ENCODE data around the gene TCL1A. TPM values are rescaled to one million over a fixed set of nuclear protein-coding genes. Genes with fewer than 3 reads are reported as not detected.

The TCL1A gene
- total and polyA plus RNA-seq, 7 donors = 1.2 to 99.5 TPM; not detected in 5

DNA sequence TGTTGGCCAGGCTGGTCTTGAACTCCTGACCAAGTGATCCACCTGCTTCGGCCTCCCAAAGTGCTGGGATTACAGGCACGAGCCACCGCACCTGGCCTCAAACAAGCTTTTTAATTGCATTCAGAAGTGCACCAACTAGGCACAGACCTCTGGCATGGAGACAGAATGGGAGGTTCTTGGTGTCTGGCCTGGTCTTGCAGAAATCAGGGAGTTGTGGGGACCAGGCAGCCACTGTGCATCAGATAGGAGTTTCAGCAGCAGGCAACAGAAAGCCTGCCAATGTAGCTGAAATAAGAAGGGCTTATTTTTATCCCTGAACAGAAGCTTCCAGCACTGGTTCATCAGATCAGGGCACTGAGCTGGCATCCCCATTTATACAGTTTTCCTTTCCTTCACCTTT, 49.9 kb downstream of the TCL1A start:
- DNase-seq = no peak
- H3K4me3 ChIP-seq = no peak overlapping the region
- H3K36me3 ChIP-seq = no peaks in the 10 kb centered on the region
- no peaks in the 10 kb centered on the region for H3K4me1 ChIP-seq
- peaks cover 0 to 16% (median 10%) of the 10 kb centered on the region in 3 donors for H3K27me3 ChIP-seq
- WGBS, 2 donors = 66 to 90% methylated on average over 3 of the region's 3 CpGs
- H3K9me3 ChIP-seq = no peaks in the 10 kb centered on the region
- intact Hi-C loops (cut with DNase I) = no loop called here
- TF ChIP-seq, protein P1, sequence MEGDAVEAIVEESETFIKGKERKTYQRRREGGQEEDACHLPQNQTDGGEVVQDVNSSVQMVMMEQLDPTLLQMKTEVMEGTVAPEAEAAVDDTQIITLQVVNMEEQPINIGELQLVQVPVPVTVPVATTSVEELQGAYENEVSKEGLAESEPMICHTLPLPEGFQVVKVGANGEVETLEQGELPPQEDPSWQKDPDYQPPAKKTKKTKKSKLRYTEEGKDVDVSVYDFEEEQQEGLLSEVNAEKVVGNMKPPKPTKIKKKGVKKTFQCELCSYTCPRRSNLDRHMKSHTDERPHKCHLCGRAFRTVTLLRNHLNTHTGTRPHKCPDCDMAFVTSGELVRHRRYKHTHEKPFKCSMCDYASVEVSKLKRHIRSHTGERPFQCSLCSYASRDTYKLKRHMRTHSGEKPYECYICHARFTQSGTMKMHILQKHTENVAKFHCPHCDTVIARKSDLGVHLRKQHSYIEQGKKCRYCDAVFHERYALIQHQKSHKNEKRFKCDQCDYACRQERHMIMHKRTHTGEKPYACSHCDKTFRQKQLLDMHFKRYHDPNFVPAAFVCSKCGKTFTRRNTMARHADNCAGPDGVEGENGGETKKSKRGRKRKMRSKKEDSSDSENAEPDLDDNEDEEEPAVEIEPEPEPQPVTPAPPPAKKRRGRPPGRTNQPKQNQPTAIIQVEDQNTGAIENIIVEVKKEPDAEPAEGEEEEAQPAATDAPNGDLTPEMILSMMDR (IDR thresholded peaks at IDR 0.05) = no peak
- no peak for TF ChIP-seq EP300 (IDR thresholded peaks at IDR 0.05)
- no peak for TF ChIP-seq POLR2A (IDR thresholded peaks at IDR 0.05)
- no peak for TF ChIP-seq POLR2AphosphoS5 (IDR thresholded peaks at IDR 0.05)
- H3K27ac ChIP-seq = no peak overlapping the region

DNA sequence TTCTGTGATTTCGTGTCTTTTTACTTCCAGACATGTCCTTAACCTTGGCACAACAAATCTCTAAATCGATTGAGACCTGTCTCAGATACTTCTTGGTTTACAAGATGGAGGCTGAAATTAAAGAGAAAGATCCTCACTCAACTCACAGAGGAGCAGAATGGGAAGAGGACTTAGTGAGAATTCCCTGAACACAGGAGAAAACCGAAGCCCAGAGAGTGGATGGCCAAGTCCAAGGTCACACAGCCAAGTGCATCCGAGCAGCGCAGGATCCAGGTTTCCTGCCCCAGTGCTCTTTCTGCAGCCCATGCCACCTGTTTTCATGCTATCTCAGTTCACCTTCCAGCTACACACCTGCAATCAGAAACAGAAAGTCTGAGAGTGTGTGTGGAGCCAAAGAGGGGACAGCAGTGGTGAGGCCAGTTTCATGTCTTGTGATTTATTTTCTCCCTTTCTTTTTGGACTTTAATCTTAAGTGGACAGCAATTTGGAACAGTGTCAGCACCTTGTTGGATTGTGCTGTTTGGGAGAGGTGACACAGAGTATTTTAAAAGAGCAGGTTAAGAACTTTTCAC, 50.6 kb downstream of the TCL1A start:
- Histone ChIP-seq H3K27ac (no peak overlapping the region), H3K27me3 (peaks cover 0 to 24% (median 17%) of the 10 kb centered on the region in 3 donors), H3K36me3 (no peaks in the 10 kb centered on the region), H3K9me3 (no peaks in the 10 kb centered on the region), H3K4me3 (no peak overlapping the region), H3K4me1 (no peaks in the 10 kb centered on the region)
- no peak for DNase-seq
- intact Hi-C loops (cut with DNase I) = no loop called here
- no peak for TF ChIP-seq POLR2AphosphoS5 (IDR thresholded peaks at IDR 0.05)
- no peak for TF ChIP-seq POLR2A (IDR thresholded peaks at IDR 0.05)
- no peak for TF ChIP-seq EP300 (IDR thresholded peaks at IDR 0.05)
- TF ChIP-seq, protein P1 (IDR thresholded peaks at IDR 0.05) = no peak
- 44 to 70% methylated on average over 5 of the region's 5 CpGs for WGBS, 2 donors

DNA sequence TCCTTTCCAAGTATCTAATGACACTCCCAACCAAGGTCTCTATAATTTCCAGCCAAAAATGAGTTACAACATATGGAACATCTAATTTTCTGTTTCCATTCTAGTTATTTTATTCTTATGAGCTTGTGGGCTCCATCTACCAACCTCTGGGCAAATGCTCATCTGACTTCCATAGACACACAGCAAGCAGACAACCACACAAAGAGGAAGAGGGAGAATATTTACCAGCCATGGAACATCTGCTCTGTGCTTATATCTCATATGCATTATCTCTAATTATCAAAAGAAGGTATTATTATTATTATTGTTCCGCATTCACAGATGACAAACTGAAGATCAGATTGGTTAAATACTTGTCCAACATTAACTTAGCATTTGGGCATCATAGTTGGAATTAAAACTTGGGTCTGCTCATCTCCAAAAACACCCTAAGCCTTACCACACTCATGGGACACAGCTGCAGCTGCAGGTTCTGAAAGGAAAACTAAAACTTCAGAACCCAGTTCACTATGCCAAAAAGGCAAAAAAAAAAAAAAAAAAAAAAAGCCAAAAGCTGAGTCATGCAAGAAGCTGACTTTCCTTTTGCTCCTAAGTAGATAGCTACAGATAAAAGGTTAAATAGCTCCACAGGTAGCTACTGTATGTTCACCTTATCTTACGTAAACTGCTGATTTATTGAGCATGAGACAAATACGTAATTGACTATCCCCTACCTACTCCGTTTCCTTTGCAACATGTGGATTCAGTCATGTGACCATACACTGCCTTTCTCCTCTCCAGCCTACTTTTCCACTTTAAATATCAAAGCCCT, 51.3 kb downstream of the TCL1A start:
- Histone ChIP-seq H3K9me3 (no peaks in the 10 kb centered on the region), H3K36me3 (no peaks in the 10 kb centered on the region), H3K27me3 (peaks cover 0 to 27% (median 17%) of the 10 kb centered on the region in 3 donors), H3K27ac (no peak overlapping the region), H3K4me1 (no peaks in the 10 kb centered on the region), H3K4me3 (no peak overlapping the region)
- WGBS, 2 donors = 34 to 56% methylated on average over 4 of the region's 4 CpGs
- TF ChIP-seq, protein P1 (IDR thresholded peaks at IDR 0.05) = no peak
- TF ChIP-seq POLR2A (IDR thresholded peaks at IDR 0.05) (no peak), POLR2AphosphoS5 (IDR thresholded peaks at IDR 0.05) (no peak), EP300 (IDR thresholded peaks at IDR 0.05) (no peak)
- intact Hi-C loops (cut with DNase I) = no loop called here
- no peak for DNase-seq

DNA sequence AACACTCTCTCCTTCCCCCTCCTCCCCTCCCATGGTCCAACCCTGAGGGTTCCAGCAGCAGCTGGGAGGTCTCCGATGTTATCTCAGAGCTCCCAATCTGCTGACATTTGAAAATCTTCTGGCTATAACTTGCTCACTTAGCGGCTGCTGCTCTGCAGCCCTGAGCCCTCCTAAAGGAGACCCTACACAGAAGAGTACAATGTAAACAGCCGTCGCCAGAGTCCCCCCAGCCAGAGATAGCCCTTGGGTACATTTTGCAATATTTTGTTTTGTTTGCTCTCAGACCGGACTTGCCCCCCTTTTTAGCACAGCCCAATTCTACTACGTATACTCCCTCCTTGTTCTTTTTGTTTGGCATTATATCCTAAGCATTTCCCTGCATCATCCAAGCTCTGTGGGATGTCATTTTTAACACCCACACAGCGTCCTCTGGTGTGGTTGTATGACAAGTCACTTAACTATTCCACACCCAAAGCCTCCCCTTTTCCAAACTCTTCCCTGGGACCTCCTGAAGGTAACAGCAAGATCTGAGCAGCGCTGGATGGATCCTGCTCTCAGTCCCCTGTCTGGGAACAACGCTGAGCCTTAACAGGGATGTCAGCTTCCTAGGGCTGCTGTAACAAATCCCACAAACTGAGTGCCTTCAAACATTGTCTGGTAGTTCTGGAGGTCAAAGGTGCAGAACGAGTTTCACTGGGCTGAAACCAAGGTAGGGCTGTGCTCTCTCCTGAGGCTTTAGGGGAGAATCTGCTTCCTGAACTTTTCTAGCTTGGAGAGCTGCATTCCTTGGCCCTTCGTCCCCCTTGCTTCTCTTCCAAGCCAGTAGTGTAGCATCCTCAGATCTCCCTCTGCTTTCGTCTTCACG, 53.0 kb downstream of the TCL1A start:
- no peak overlapping the region for H3K4me3 ChIP-seq
- intact Hi-C loops (cut with DNase I) = no loop called here
- peaks cover 0 to 27% (median 17%) of the 10 kb centered on the region in 3 donors for H3K27me3 ChIP-seq
- no peak overlapping the region for H3K27ac ChIP-seq
- no peaks in the 10 kb centered on the region for H3K36me3 ChIP-seq
- DNase-seq = no peak
- H3K9me3 ChIP-seq = no peaks in the 10 kb centered on the region
- no peaks in the 10 kb centered on the region for H3K4me1 ChIP-seq
- TF ChIP-seq, protein P1 (IDR thresholded peaks at IDR 0.05) = no peak
- TF ChIP-seq EP300 (IDR thresholded peaks at IDR 0.05) (no peak), POLR2A (IDR thresholded peaks at IDR 0.05) (no peak), POLR2AphosphoS5 (IDR thresholded peaks at IDR 0.05) (no peak)
- WGBS, 2 donors = 45 to 52% methylated on average over 13 of the region's 13 CpGs

All from sigmoid colon (tissue), 7 donors.